ENCODE data around the gene SUPV3L1. TPM values are rescaled to one million over a fixed set of nuclear protein-coding genes. Genes with fewer than 3 reads are reported as not detected.

SUPV3L1 gene
- total RNA-seq, 1 experiment from 2014 or later: 117 TPM

GRCh38 chr10:69253171-69253570, 73.1 kb downstream of the SUPV3L1 start:
- POLR2A ChIA-PET (ENCODE audit: unreplicated experiment): no interaction called here

DNA sequence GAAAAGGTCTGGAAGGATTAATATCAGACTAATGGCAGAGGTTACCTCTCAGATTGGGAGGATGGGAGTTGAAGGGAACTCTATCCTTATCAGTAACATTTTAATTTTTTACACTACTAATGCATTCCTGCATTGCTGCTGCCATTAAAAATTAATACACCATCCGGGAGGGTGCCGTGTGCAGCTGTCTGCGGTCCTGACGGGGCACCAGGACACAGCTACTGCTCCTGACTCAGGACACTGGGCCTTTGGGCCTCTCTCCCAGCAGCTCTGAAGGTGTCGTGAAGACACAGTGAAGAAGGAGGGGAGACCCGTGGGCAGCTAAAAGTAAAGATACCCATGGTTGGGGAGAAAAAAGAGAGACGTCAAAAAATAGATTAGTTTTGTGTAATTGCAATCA, 74.8 kb downstream of the SUPV3L1 start:
- DNase-seq: no peak
- peaks cover 4% of the 10 kb centered on the region; the same call in 1 of the 2 replicates for H3K9me3 ChIP-seq (ENCODE audit: low read length)
- no peaks in the 10 kb centered on the region for H3K9me2 ChIP-seq (replicated peaks; ENCODE audit: low read length)
- intact Hi-C loops (cut with micrococcal nuclease): no loop called here
- ChIA-PET CTCF (no interaction called here), POLR2A (ENCODE audit: unreplicated experiment) (no interaction called here)
- no peak overlapping the region for H3K4me3 ChIP-seq (ENCODE audit: low read length)
- H2AFZ ChIP-seq (ENCODE audit: low read length): no peak overlapping the region
- H3F3A ChIP-seq (ENCODE audit: low read length, unreplicated experiment): no peaks in the 10 kb centered on the region
- no peaks in the 10 kb centered on the region for H3K4me1 ChIP-seq (ENCODE audit: insufficient read depth, low read length)
- no peak for ATAC-seq
- H3K27me3 ChIP-seq (ENCODE audit: low read length): no peaks in the 10 kb centered on the region
- H3K9ac ChIP-seq (ENCODE audit: low read length): no peak overlapping the region
- H3K36me3 ChIP-seq (ENCODE audit: low read depth, low read length): no peaks in the 10 kb centered on the region
- H3K79me2 ChIP-seq (ENCODE audit: low read length): no peaks in the 10 kb centered on the region
- TF ChIP-seq EZH2phosphoT487 (IDR thresholded peaks at IDR 0.05; ENCODE audit: borderline replicate concordance, low read length) (no peak), CTCF (conservative IDR thresholded peaks at IDR 0.05; ENCODE audit: low read depth, low read length) (no peak), EZH2 (IDR thresholded peaks at IDR 0.05; ENCODE audit: low read length, unreplicated experiment) (no peak)
- H3K27ac ChIP-seq (ENCODE audit: low read length): no peak overlapping the region
- no TSS peak for BruUV-seq (replicated peaks)
- no peak overlapping the region for H3K4me2 ChIP-seq (ENCODE audit: low read length)
- H4K20me1 ChIP-seq (ENCODE audit: low read length): no peaks in the 10 kb centered on the region

More at GRCh38 chr10:69253171-69253570, 73.1 kb downstream of the SUPV3L1 start:
- Histone ChIP-seq H3K9me2 (replicated peaks; ENCODE audit: low read length) (no peaks in the 10 kb centered on the region), H3K27me3 (ENCODE audit: low read length) (no peaks in the 10 kb centered on the region), H3K79me2 (ENCODE audit: low read length) (no peaks in the 10 kb centered on the region), H3K9me3 (ENCODE audit: low read length) (peaks cover 4% of the 10 kb centered on the region; the same call in 1 of the 2 replicates), H3K36me3 (ENCODE audit: low read depth, low read length) (no peaks in the 10 kb centered on the region), H3K4me1 (ENCODE audit: insufficient read depth, low read length) (no peaks in the 10 kb centered on the region), H3K4me3 (ENCODE audit: low read length) (no peak overlapping the region), H3K27ac (ENCODE audit: low read length) (no peak overlapping the region), H3K4me2 (ENCODE audit: low read length) (no peak overlapping the region), H4K20me1 (ENCODE audit: low read length) (no peaks in the 10 kb centered on the region), H2AFZ (ENCODE audit: low read length) (no peak overlapping the region), H3K9ac (ENCODE audit: low read length) (no peak overlapping the region), H3F3A (ENCODE audit: low read length, unreplicated experiment) (no peaks in the 10 kb centered on the region)
- ATAC-seq (no peak), DNase-seq (no peak)
- CTCF ChIA-PET: no interaction called here
- intact Hi-C loops (cut with micrococcal nuclease): no loop called here
- no TSS peak for BruUV-seq (replicated peaks)
- TF ChIP-seq EZH2 (IDR thresholded peaks at IDR 0.05; ENCODE audit: low read length, unreplicated experiment) (no peak), CTCF (conservative IDR thresholded peaks at IDR 0.05; ENCODE audit: low read depth, low read length) (no peak), EZH2phosphoT487 (IDR thresholded peaks at IDR 0.05; ENCODE audit: borderline replicate concordance, low read length) (no peak)

Other genes starting within 250 kb of the SUPV3L1 start
- 159 and 169 TPM in 2 replicates for gene DDX21, start 224.1 kb upstream of the SUPV3L1 start, total RNA-seq (2014; rRNA removed)
- gene KIFBP, start 191.4 kb upstream of the SUPV3L1 start, total RNA-seq (2014; rRNA removed): 65.9 and 72.9 TPM in 2 replicates
- 346 and 422 TPM in 2 replicates for gene SRGN, start 92.1 kb upstream of the SUPV3L1 start, total RNA-seq (2014; rRNA removed)
- 44.7 and 60.0 TPM in 2 replicates for gene VPS26A, start 56.1 kb upstream of the SUPV3L1 start, total RNA-seq (2014; rRNA removed)
- gene HKDC1, start 40.1 kb downstream of the SUPV3L1 start, total RNA-seq (2014; rRNA removed): 0.44 and 1.2 TPM in 2 replicates
- 189 and 208 TPM in 2 replicates for gene HK1, start 98.3 kb downstream of the SUPV3L1 start, total RNA-seq (2014; rRNA removed)
- gene TACR2, start 236.7 kb downstream of the SUPV3L1 start, total RNA-seq (2014; rRNA removed): 0.40 TPM in 1 of 2 replicates, not detected in the other

All from PC-3 (cell line).